KG1 (cell line): ENCODE data around the gene PAX8.
"Not testable (repeated sequence)": the region's sequence is repeated elsewhere in the genome, so short reads cannot be mapped to it uniquely, and the experiment has no call there.

Experiments
- DNase-seq: peaks from one replicate; lab custom pipeline; 2025; lab: John Stamatoyannopoulos, UW

PAX8 gene

GRCh38 chr2:113278742-113279139 lies at the start of gene PAX8:
PAX8 (minus strand) TSS chr2:113278921; CDS start chr2:113278394, 527 bp downstream.
- DNase-seq, result no peak

- DNase-seq, result no peak
Measured at GRCh38 chr2:113328043-113328442, 49.3 kb upstream of the PAX8 start.

- DNase-seq, result not testable (repeated sequence)
Measured at GRCh38 chr2:113325161-113325731, 46.5 kb upstream of the PAX8 start.

- peak; percentile 10 for DNase-seq
Measured at GRCh38 chr2:113324684-113325160, 46.0 kb upstream of the PAX8 start.

- DNase-seq, result not testable (repeated sequence)
Measured at GRCh38 chr2:113323129-113323528, 44.4 kb upstream of the PAX8 start.

- not testable (repeated sequence) for DNase-seq
Measured at GRCh38 chr2:113320106-113320505, 41.4 kb upstream of the PAX8 start.

- not testable (repeated sequence) for DNase-seq
Measured at GRCh38 chr2:113318941-113319340, 40.2 kb upstream of the PAX8 start.

GRCh38 chr2:113316085-113316484 lies 37.4 kb upstream of the PAX8 start:
- DNase-seq, result no peak

- DNase-seq, result not testable (repeated sequence)
Measured at GRCh38 chr2:113314663-113315062, 35.9 kb upstream of the PAX8 start.

GRCh38 chr2:113314176-113314575 lies 35.5 kb upstream of the PAX8 start:
- DNase-seq, result not testable (repeated sequence)

GRCh38 chr2:113311781-113312180 lies 33.1 kb upstream of the PAX8 start:
- not testable (repeated sequence) for DNase-seq

GRCh38 chr2:113311191-113311590 lies 32.5 kb upstream of the PAX8 start:
- DNase-seq, result not testable (repeated sequence)

GRCh38 chr2:113309655-113310387 lies 31.1 kb upstream of the PAX8 start:
- DNase-seq, result no peak

- DNase-seq, result not testable (repeated sequence)
Measured at GRCh38 chr2:113308784-113309183, 30.1 kb upstream of the PAX8 start.

- not testable (repeated sequence) for DNase-seq
Measured at GRCh38 chr2:113306207-113306606, 27.5 kb upstream of the PAX8 start.

GRCh38 chr2:113305749-113306148 lies 27.0 kb upstream of the PAX8 start:
- DNase-seq, result not testable (repeated sequence)

GRCh38 chr2:113305146-113305545 lies 26.4 kb upstream of the PAX8 start:
- DNase-seq, result no peak

- DNase-seq, result no peak
Measured at GRCh38 chr2:113304702-113305101, 26.0 kb upstream of the PAX8 start.

- not testable (repeated sequence) for DNase-seq
Measured at GRCh38 chr2:113302216-113302980, 23.7 kb upstream of the PAX8 start.

- no peak for DNase-seq
Measured at GRCh38 chr2:113300281-113300680, 21.6 kb upstream of the PAX8 start.

- DNase-seq, result no peak
Measured at GRCh38 chr2:113298176-113298575, 19.5 kb upstream of the PAX8 start.

- DNase-seq, result peak; percentile 9
Measured at GRCh38 chr2:113297590-113297989, 18.9 kb upstream of the PAX8 start.

GRCh38 chr2:113291191-113291590 lies 12.5 kb upstream of the PAX8 start:
- DNase-seq, result no peak
